Measurements from ENCODE around the gene CCDC30.
"Not testable (repeated sequence)": the region's sequence is repeated elsewhere in the genome, so short reads cannot be mapped to it uniquely, and the experiment has no call there.

The CCDC30 gene

GRCh38 chr1:42480921-42481320 is 17.8 kb downstream of the CCDC30 start:
- H2AFZ ChIP-seq (ENCODE audit: low read depth, low read length) = no peak overlapping the region
- no peaks in the 10 kb centered on the region for H3K36me3 ChIP-seq (replicated peaks; ENCODE audit: low read depth, low read length)
- H4K20me1 ChIP-seq (ENCODE audit: insufficient read depth, low read length) = no peaks in the 10 kb centered on the region
- H3K79me2 ChIP-seq (ENCODE audit: low read length) = no peaks in the 10 kb centered on the region
- no peaks in the 10 kb centered on the region for H3K9me3 ChIP-seq (ENCODE audit: insufficient read depth, low read length)
- no peak overlapping the region for H3K4me3 ChIP-seq (ENCODE audit: low read length)
- no peak overlapping the region for H3K4me2 ChIP-seq (ENCODE audit: low read length)
- TF ChIP-seq EZH2phosphoT487 (IDR thresholded peaks at IDR 0.05; ENCODE audit: low read depth) = no peak
- TF ChIP-seq CTCF (IDR thresholded peaks at IDR 0.05; ENCODE audit: low read depth, low read length) = no peak
- no peaks in the 10 kb centered on the region for H3K27me3 ChIP-seq (ENCODE audit: low read depth, low read length)
- no peak overlapping the region for H3K27ac ChIP-seq (ENCODE audit: low read length)
- no peak overlapping the region for H3K9ac ChIP-seq (ENCODE audit: low read length)
- peaks cover 6% of the 10 kb centered on the region for H3K4me1 ChIP-seq (ENCODE audit: low read length)

GRCh38 chr1:42482635-42483153 is 19.6 kb downstream of the CCDC30 start:
- H3K27ac ChIP-seq (ENCODE audit: low read length) = no peak overlapping the region
- H3K27me3 ChIP-seq (ENCODE audit: low read depth, low read length) = no peaks in the 10 kb centered on the region
- H3K4me1 ChIP-seq (ENCODE audit: low read length) = peaks cover 6% of the 10 kb centered on the region
- no peak overlapping the region for H3K9ac ChIP-seq (ENCODE audit: low read length)
- no peak for TF ChIP-seq EZH2phosphoT487 (IDR thresholded peaks at IDR 0.05; ENCODE audit: low read depth)
- no peak for TF ChIP-seq CTCF (IDR thresholded peaks at IDR 0.05; ENCODE audit: low read depth, low read length)
- H3K4me3 ChIP-seq (ENCODE audit: low read length) = no peak overlapping the region
- H3K79me2 ChIP-seq (ENCODE audit: low read length) = no peaks in the 10 kb centered on the region
- H3K36me3 ChIP-seq (replicated peaks; ENCODE audit: low read depth, low read length) = no peaks in the 10 kb centered on the region
- H3K9me3 ChIP-seq (ENCODE audit: insufficient read depth, low read length) = no peaks in the 10 kb centered on the region
- H4K20me1 ChIP-seq (ENCODE audit: insufficient read depth, low read length) = no peaks in the 10 kb centered on the region
- no peak overlapping the region for H3K4me2 ChIP-seq (ENCODE audit: low read length)
- no peak overlapping the region for H2AFZ ChIP-seq (ENCODE audit: low read depth, low read length)

- H3K4me2 ChIP-seq (ENCODE audit: low read length) = no peak overlapping the region
- H3K9ac ChIP-seq (ENCODE audit: low read length) = no peak overlapping the region
- H3K36me3 ChIP-seq (replicated peaks; ENCODE audit: low read depth, low read length) = no peaks in the 10 kb centered on the region
- peaks cover 6% of the 10 kb centered on the region for H3K4me1 ChIP-seq (ENCODE audit: low read length)
- no peaks in the 10 kb centered on the region for H3K27me3 ChIP-seq (ENCODE audit: low read depth, low read length)
- H3K4me3 ChIP-seq (ENCODE audit: low read length) = no peak overlapping the region
- no peaks in the 10 kb centered on the region for H4K20me1 ChIP-seq (ENCODE audit: insufficient read depth, low read length)
- no peak overlapping the region for H3K27ac ChIP-seq (ENCODE audit: low read length)
- H2AFZ ChIP-seq (ENCODE audit: low read depth, low read length) = no peak overlapping the region
- no peaks in the 10 kb centered on the region for H3K79me2 ChIP-seq (ENCODE audit: low read length)
- no peaks in the 10 kb centered on the region for H3K9me3 ChIP-seq (ENCODE audit: insufficient read depth, low read length)
- no peak for TF ChIP-seq EZH2phosphoT487 (IDR thresholded peaks at IDR 0.05; ENCODE audit: low read depth)
- TF ChIP-seq CTCF (IDR thresholded peaks at IDR 0.05; ENCODE audit: low read depth, low read length) = no peak
Measured at GRCh38 chr1:42484382-42484781, 21.3 kb downstream of the CCDC30 start.

GRCh38 chr1:42490237-42490636 is 27.2 kb downstream of the CCDC30 start:
- TF ChIP-seq EZH2phosphoT487 (IDR thresholded peaks at IDR 0.05; ENCODE audit: low read depth) (no peak), CTCF (IDR thresholded peaks at IDR 0.05; ENCODE audit: low read depth, low read length) (no peak)
- H3K79me2 ChIP-seq (ENCODE audit: low read length) = no peaks in the 10 kb centered on the region
- H2AFZ ChIP-seq (ENCODE audit: low read depth, low read length) = no peak overlapping the region
- no peak overlapping the region for H3K9ac ChIP-seq (ENCODE audit: low read length)
- no peaks in the 10 kb centered on the region for H3K4me1 ChIP-seq (ENCODE audit: low read length)
- H3K27ac ChIP-seq (ENCODE audit: low read length) = no peak overlapping the region
- no peak overlapping the region for H3K4me2 ChIP-seq (ENCODE audit: low read length)
- H4K20me1 ChIP-seq (ENCODE audit: insufficient read depth, low read length) = no peaks in the 10 kb centered on the region
- H3K4me3 ChIP-seq (ENCODE audit: low read length) = no peak overlapping the region
- H3K36me3 ChIP-seq (replicated peaks; ENCODE audit: low read depth, low read length) = no peaks in the 10 kb centered on the region
- H3K9me3 ChIP-seq (ENCODE audit: insufficient read depth, low read length) = no peaks in the 10 kb centered on the region
- no peaks in the 10 kb centered on the region for H3K27me3 ChIP-seq (ENCODE audit: low read depth, low read length)

GRCh38 chr1:42502031-42502430 is 38.9 kb downstream of the CCDC30 start:
- H3K4me3 ChIP-seq (ENCODE audit: low read length); H3K4me2 ChIP-seq (ENCODE audit: low read length); H4K20me1 ChIP-seq (ENCODE audit: insufficient read depth, low read length); H3K27me3 ChIP-seq (ENCODE audit: low read depth, low read length); H3K79me2 ChIP-seq (ENCODE audit: low read length); H3K27ac ChIP-seq (ENCODE audit: low read length); H3K9me3 ChIP-seq (ENCODE audit: insufficient read depth, low read length); H2AFZ ChIP-seq (ENCODE audit: low read depth, low read length); H3K36me3 ChIP-seq (replicated peaks; ENCODE audit: low read depth, low read length); H3K4me1 ChIP-seq (ENCODE audit: low read length); H3K9ac ChIP-seq (ENCODE audit: low read length): not testable (repeated sequence)
